Cardiac septum (tissue), 1 donor: ENCODE measurements around the gene DENND6B. TPM values are rescaled to one million over a fixed set of nuclear protein-coding genes. Genes with fewer than 3 reads are reported as not detected.
"Not testable (repeated sequence)": the region's sequence is repeated elsewhere in the genome, so short reads cannot be mapped to it uniquely, and the experiment has no call there.

ENCODE experiments used
- DNase-seq: peaks from one replicate; pipeline ENCODE4 v3.0.0-alpha.2; 2020; ENCODE audit warnings: low spot score
- intact Hi-C: fragments of 100-400 bp; cut with DNase I; formaldehyde crosslinking; loops from one replicate; pipeline ENCODE4 v1.14.0; 2022
- long read RNA-seq: library from polyadenylated mRNA; unstranded; transcript quantifications from one replicate; pipeline ENCODE4 v2.0.0, GENCODE V29; 2021
- total RNA-seq: library from RNA; stranded (reverse); fragmentation: NEBNext Ultra II Directional; extraction: Animal tissue kit (Norgen Biotek cat#: 25700); gene quantifications from one replicate; pipeline ENCODE4 v1.2.1, GENCODE V29; 2021
- donor health status: DM: no; HTN: no; CAD: no.

The DENND6B gene
- 2.8 TPM for total RNA-seq
- long read RNA-seq, partial matches to known transcripts = 2 of 8 reads
- long read RNA-seq, other reads (novel, unspliced or antisense) = 6 of 8 reads

- intact Hi-C loops = loop anchor here (1.0 to 5.0 kb wide), 2 partner anchors 35 to 51 kb away; no protein-coding TSS in a partner anchor
- DNase-seq = peak; percentile 92
Observed at GRCh38 chr22:50326956-50327710, at the start of gene DENND6B. Gene DENND6B (minus strand): TSS chr22:50327012. CDS start chr22:50326988, 24 bp downstream.

GRCh38 chr22:50376085-50376651 lies 49.4 kb upstream of the DENND6B start:
- intact Hi-C loops = no loop called here
- DNase-seq = no peak

- intact Hi-C loops = no loop called here
- no peak for DNase-seq
Observed at GRCh38 chr22:50371101-50371648, 44.4 kb upstream of the DENND6B start.

- DNase-seq = no peak
- intact Hi-C loops = no loop called here
Observed at GRCh38 chr22:50367778-50368500, 41.1 kb upstream of the DENND6B start.

GRCh38 chr22:50363803-50364194 lies 37.0 kb upstream of the DENND6B start:
- intact Hi-C loops, DNase-seq: not testable (repeated sequence)

- intact Hi-C loops = no loop called here
Observed at GRCh38 chr22:50363166-50363802, 36.5 kb upstream of the DENND6B start.

GRCh38 chr22:50361688-50362087 lies 34.9 kb upstream of the DENND6B start:
- intact Hi-C loops = no loop called here
- no peak for DNase-seq

More at GRCh38 chr22:50363166-50363802, 36.5 kb upstream of the DENND6B start:
- no peak for DNase-seq

GRCh38 chr22:50361222-50361621 lies 34.4 kb upstream of the DENND6B start:
- no peak for DNase-seq
- intact Hi-C loops = no loop called here

GRCh38 chr22:50360578-50360977 lies 33.8 kb upstream of the DENND6B start:
- intact Hi-C loops = no loop called here
- DNase-seq = no peak

- intact Hi-C loops = no loop called here
- DNase-seq = no peak
Observed at GRCh38 chr22:50357756-50358155, 30.9 kb upstream of the DENND6B start.

GRCh38 chr22:50357222-50357621 lies 30.4 kb upstream of the DENND6B start:
- intact Hi-C loops = no loop called here

GRCh38 chr22:50356186-50356585 lies 29.4 kb upstream of the DENND6B start:
- DNase-seq = no peak
- intact Hi-C loops = no loop called here

More at GRCh38 chr22:50357222-50357621, 30.4 kb upstream of the DENND6B start:
- no peak for DNase-seq

GRCh38 chr22:50348058-50348457 lies 21.2 kb upstream of the DENND6B start:
- intact Hi-C loops = no loop called here
- DNase-seq = no peak

- DNase-seq = no peak
- intact Hi-C loops = no loop called here
Observed at GRCh38 chr22:50347157-50347556, 20.3 kb upstream of the DENND6B start.

- intact Hi-C loops = no loop called here
- DNase-seq = no peak
Observed at GRCh38 chr22:50346470-50346869, 19.7 kb upstream of the DENND6B start.

GRCh38 chr22:50343541-50343935 lies 16.7 kb upstream of the DENND6B start:
- DNase-seq = no peak
- intact Hi-C loops = loop anchor here (2.0 kb wide), 1 partner anchor 91 kb away; no protein-coding TSS in a partner anchor

- intact Hi-C loops = loop anchor here (1.0 to 2.0 kb wide), 2 partner anchors 67 to 90 kb away; no protein-coding TSS in a partner anchor
- DNase-seq = peak; percentile 94
Observed at GRCh38 chr22:50342651-50343540, 16.1 kb upstream of the DENND6B start, which contains the start of gene PPP6R2. Gene PPP6R2 (plus strand): TSS chr22:50343327. CDS start chr22:50393909, 50,582 bp downstream.

GRCh38 chr22:50341977-50342650 lies 15.3 kb upstream of the DENND6B start:
- intact Hi-C loops = loop anchor here (1.0 to 2.0 kb wide), 2 partner anchors 66 to 89 kb away; no protein-coding TSS in a partner anchor
- DNase-seq = peak; percentile 92
